Activated naive CD8-positive, alpha-beta T cell treated with anti-CD3 and anti-CD28 coated beads, Interleukin-2, amount 10 ng/mL, durations not matched to agents 7 days and 5 days (primary cell): ENCODE measurements around the gene MAB21L3. TPM values are rescaled to one million over a fixed set of nuclear protein-coding genes. Genes with fewer than 3 reads are reported as not detected.

ENCODE experiments used
- ATAC-seq: fragments of 150-1000 bp; cut with Tn5 transposase; one replicate; pipeline ENCODE4 v1.10.0; 2021; ENCODE audit warnings: low read depth, moderate library complexity
- POLR2A ChIA-PET: fragments of 350-600 bp; sonication (Branson Sonifier 250); formaldehyde crosslinking; loops from one replicate; lab custom pipeline; 2021; ENCODE audit warnings: antibody characterized with exemption; lab: Charles Lee
- DNase-seq: peaks from one replicate; pipeline ENCODE4 v3.0.0; 2021
- H3K27ac Mint-ChIP-seq: one replicate; pipeline ENCODE4 v1.8.0; 2022; ENCODE audit warnings: mild to moderate bottlenecking, mixed read lengths
- H3K27me3 Mint-ChIP-seq: one replicate; pipeline ENCODE4 v1.8.0; 2022; ENCODE audit warnings: mild to moderate bottlenecking, moderate library complexity, mixed read lengths
- H3K36me3 Mint-ChIP-seq: one replicate; pipeline ENCODE4 v1.8.0; 2021; ENCODE audit warnings: mild to moderate bottlenecking, mixed read lengths
- H3K4me1 Mint-ChIP-seq: one replicate; pipeline ENCODE4 v1.8.0; 2021; ENCODE audit warnings: mixed read lengths
- H3K4me3 Mint-ChIP-seq: one replicate; pipeline ENCODE4 v1.8.0; 2022; ENCODE audit warnings: mild to moderate bottlenecking, moderate library complexity, mixed read lengths
- H3K9me3 Mint-ChIP-seq: one replicate; pipeline ENCODE4 v1.8.0; 2021; ENCODE audit warnings: mixed read lengths
- total RNA-seq, 2 experiments: library from RNA; stranded (reverse); gene quantifications; one replicate each; pipeline ENCODE4 v1.2.3, GENCODE V29; 2021

MAB21L3 gene
- total RNA-seq, 2 experiments from 2014 or later: not detected

DNA sequence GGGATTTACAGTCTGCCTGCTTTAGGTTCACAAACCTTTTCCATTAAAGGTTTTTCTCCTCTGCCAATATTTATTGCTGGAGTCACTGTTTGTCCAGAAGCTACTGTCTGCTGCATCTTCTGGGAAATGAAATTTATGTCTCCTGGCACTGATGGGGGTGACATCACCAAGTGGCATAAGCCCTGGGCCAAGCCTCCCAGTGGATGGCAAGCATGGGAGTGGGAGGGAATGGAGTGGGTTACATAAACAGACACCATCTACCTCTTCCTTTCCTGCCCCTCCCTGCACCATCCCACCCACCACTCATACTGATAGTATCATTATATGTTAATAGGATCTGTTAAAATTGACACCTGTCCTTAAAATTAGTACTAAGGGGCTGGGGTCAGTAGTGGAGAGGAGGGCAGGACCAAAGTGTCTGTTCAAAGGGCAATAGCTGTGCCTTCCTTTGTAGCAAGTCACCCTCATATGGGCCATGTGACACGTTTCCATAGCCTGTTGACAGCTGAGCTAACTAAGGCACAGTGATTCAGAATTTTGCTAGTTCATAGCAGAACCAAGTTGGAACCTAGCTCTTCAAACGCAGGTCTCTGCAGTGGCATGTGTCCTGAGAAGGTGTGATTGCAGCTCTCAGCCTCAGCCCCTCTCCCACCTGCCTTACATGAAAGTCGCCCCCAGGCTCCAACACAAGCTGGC is 71.0 kb downstream of the MAB21L3 start:
- peaks cover 8% of the 10 kb centered on the region for H3K27me3 Mint-ChIP-seq
- no peak overlapping the region for H3K27ac Mint-ChIP-seq
- POLR2A ChIA-PET: no interaction called here
- H3K9me3 Mint-ChIP-seq: no peaks in the 10 kb centered on the region
- no peak for DNase-seq
- H3K36me3 Mint-ChIP-seq: no peaks in the 10 kb centered on the region
- no peak for ATAC-seq
- no peak overlapping the region for H3K4me3 Mint-ChIP-seq
- H3K4me1 Mint-ChIP-seq: no peaks in the 10 kb centered on the region

Other genes starting within 250 kb of the MAB21L3 start
- 1 to 10 TPM; 1.4 to 1.6 TPM for gene SLC22A15, start 134.9 kb upstream of the MAB21L3 start, total RNA-seq